WTC11 (cell line): ENCODE results near the gene ARRB2. TPM values are rescaled to one million over a fixed set of nuclear protein-coding genes. Genes with fewer than 3 reads are reported as not detected.
A peak's percentile ranks its signal among the peaks of the same experiment; 100 is the strongest.

Experiments used
- ATAC-seq: fragments of 200-7000 bp; cut with Tn5 transposase; 2 replicates; pipeline ENCODE4 v1.10.0; 2021; ENCODE audit warnings: mild to moderate bottlenecking, moderate library complexity
- Bru-seq: library from RNA; stranded (reverse); fragments of 400-500 nt; gene quantifications from one replicate; lab custom pipeline; 2021; lab: Mats Ljungman, UMichigan
- CTCF ChIA-PET: fragments of 300-600 bp; sonication (Branson Sonifier 250); formaldehyde crosslinking; loops from one replicate; lab custom pipeline; 2021; ENCODE audit warnings: antibody characterized with exemption; lab: Charles Lee
- POLR2A ChIA-PET: fragments of 350-600 bp; sonication (Branson Sonifier 250); formaldehyde crosslinking; loops from one replicate; lab custom pipeline; 2021; ENCODE audit warnings: antibody characterized with exemption; lab: Charles Lee
- DNase-seq: peaks from one replicate; pipeline ENCODE4 v3.0.0; 2021; ENCODE audit warnings: low spot score
- H3K27ac Mint-ChIP-seq: 2 replicates; pipeline ENCODE4 v1.8.0; 2021; ENCODE audit warnings: mixed read lengths
- H3K27me3 Mint-ChIP-seq: 2 replicates; pipeline ENCODE4 v1.8.0; 2021; ENCODE audit warnings: low read depth, mild to moderate bottlenecking, moderate library complexity, mixed read lengths
- H3K36me3 Mint-ChIP-seq: 2 replicates; pipeline ENCODE4 v1.8.0; 2021; ENCODE audit warnings: mixed read lengths
- H3K4me1 Mint-ChIP-seq: 2 replicates; pipeline ENCODE4 v1.8.0; 2022; ENCODE audit warnings: mixed read lengths
- H3K4me3 Mint-ChIP-seq: 2 replicates; pipeline ENCODE4 v1.8.0; 2021; ENCODE audit warnings: mild to moderate bottlenecking, moderate library complexity, mixed read lengths
- H3K9me3 Mint-ChIP-seq: 2 replicates; pipeline ENCODE4 v1.8.0; 2021; ENCODE audit warnings: mixed read lengths
- ATF1 ChIP-seq: sonication (generic); formaldehyde crosslinking; IDR thresholded peaks from 2 replicates; pipeline ENCODE4 v1.8.1; 2023; ENCODE audit warnings: mild to moderate bottlenecking, moderate library complexity, missing genetic modification reagents
- CBFB ChIP-seq: sonication (generic); formaldehyde crosslinking; IDR thresholded peaks from 2 replicates; pipeline ENCODE4 v1.8.1; 2022; ENCODE audit warnings: mild to moderate bottlenecking, low read depth, missing genetic modification reagents
- CREB1 ChIP-seq: sonication (generic); formaldehyde crosslinking; IDR thresholded peaks from 2 replicates; pipeline ENCODE4 v1.8.0; 2023; ENCODE audit warnings: mild to moderate bottlenecking, missing genetic modification reagents
- CTCF ChIP-seq: fragments of 200-600 bp; IDR thresholded peaks from 2 replicates; pipeline ENCODE4 v1.8.0; 2022; ENCODE audit warnings: antibody characterized with exemption
- E2F1 ChIP-seq: sonication (generic); formaldehyde crosslinking; IDR thresholded peaks from 2 replicates; pipeline ENCODE4 v1.8.0; 2022; ENCODE audit warnings: mild to moderate bottlenecking, missing genetic modification reagents
- FOXP4 ChIP-seq: sonication (generic); formaldehyde crosslinking; IDR thresholded peaks from 2 replicates; pipeline ENCODE4 v1.8.0; 2022; ENCODE audit warnings: mild to moderate bottlenecking, missing genetic modification reagents
- GRHL2 ChIP-seq: fragments of 250-450 bp; sonication (Bioruptor Pico); IDR thresholded peaks from 2 replicates; pipeline ENCODE4 v1.8.0; 2022; ENCODE audit warnings: mild to moderate bottlenecking, moderate library complexity; ENCODE audit not compliant: insufficient replicate concordance, severe bottlenecking
- KAT7 ChIP-seq: sonication (generic); formaldehyde crosslinking; IDR thresholded peaks from 2 replicates; pipeline ENCODE4 v1.8.1; 2023; ENCODE audit warnings: missing genetic modification reagents, mild to moderate bottlenecking, borderline replicate concordance
- MAX ChIP-seq: sonication (generic); formaldehyde crosslinking; IDR thresholded peaks from 2 replicates; pipeline ENCODE4 v1.8.0; 2022; ENCODE audit warnings: mild to moderate bottlenecking, missing genetic modification reagents
- NFE2L1 ChIP-seq: sonication (generic); formaldehyde crosslinking; IDR thresholded peaks from 2 replicates; pipeline ENCODE4 v1.8.1; 2023; ENCODE audit warnings: missing genetic modification reagents
- PRDM15 ChIP-seq: sonication (generic); formaldehyde crosslinking; IDR thresholded peaks from 2 replicates; pipeline ENCODE4 v1.8.0; 2022; ENCODE audit warnings: missing genetic modification reagents
- PREB ChIP-seq: sonication (generic); formaldehyde crosslinking; IDR thresholded peaks from 2 replicates; pipeline ENCODE4 v1.8.1; 2022; ENCODE audit warnings: mild to moderate bottlenecking, missing genetic modification reagents, moderate library complexity, borderline replicate concordance
- RORB ChIP-seq: fragments of 250-450 bp; sonication (Bioruptor Pico); IDR thresholded peaks from 2 replicates; pipeline ENCODE4 v1.9.0; 2021; ENCODE audit warnings: mild to moderate bottlenecking
- TEAD4 ChIP-seq: sonication (generic); formaldehyde crosslinking; IDR thresholded peaks from 2 replicates; pipeline ENCODE4 v1.8.0; 2022; ENCODE audit warnings: mild to moderate bottlenecking, missing genetic modification reagents
- USF2 ChIP-seq: sonication (generic); formaldehyde crosslinking; IDR thresholded peaks from 2 replicates; pipeline ENCODE4 v1.8.1; 2023; ENCODE audit warnings: mild to moderate bottlenecking, missing genetic modification reagents, moderate library complexity
- ZBTB21 ChIP-seq: sonication (generic); formaldehyde crosslinking; IDR thresholded peaks from 2 replicates; pipeline ENCODE4 v1.8.1; 2023; ENCODE audit warnings: mild to moderate bottlenecking, missing genetic modification reagents, borderline replicate concordance
- ZNF219 ChIP-seq: sonication (generic); formaldehyde crosslinking; IDR thresholded peaks from 2 replicates; pipeline ENCODE4 v1.8.0; 2023; ENCODE audit warnings: missing genetic modification reagents, mild to moderate bottlenecking, borderline replicate concordance
- ZNF396 ChIP-seq: fragments of 250-450 bp; sonication (Bioruptor Pico); IDR thresholded peaks from 2 replicates; pipeline ENCODE4 v1.8.0; 2021; ENCODE audit warnings: mild to moderate bottlenecking, moderate library complexity, borderline replicate concordance
- ZNF423 ChIP-seq: fragments of 250-450 bp; sonication (Bioruptor Pico); IDR thresholded peaks from 2 replicates; pipeline ENCODE4 v2.1.2; 2022; ENCODE audit warnings: mild to moderate bottlenecking, moderate library complexity
- long read RNA-seq, 3 experiments: library from RNA in 1 of 3; library from capped mRNA in 1 of 3; library from polyadenylated mRNA in 1 of 3; unstranded in 2 of 3; stranded (forward) in 1 of 3; transcript quantifications; one replicate each; pipeline ENCODE4 v2.0.0, GENCODE V29; 2021
- total RNA-seq: library from RNA; stranded (reverse); gene quantifications from 3 replicates; pipeline ENCODE4 v1.2.3, GENCODE V29; 2021

Gene ARRB2
- total RNA-seq = 79.7 to 87.8 TPM (median 81.0 TPM) in 3 replicates
- Bru-seq, nascent RNA = percentile 64 among the genes with signal in this experiment
- long read RNA-seq, experiment 1, transcript ARRB2-201 (15 exons, 1,895 nt) = major isoform, 83 of 220 reads
- long read RNA-seq, experiment 1, transcript ARRB2-216 (14 exons, 1,348 nt) = minor isoform, 64 of 220 reads
- long read RNA-seq, experiment 1, partial matches to known transcripts = 13 of 220 reads
- long read RNA-seq, experiment 1, other reads (novel, unspliced or antisense) = 54 of 220 reads
- long read RNA-seq, experiment 2, transcript ARRB2-216 (14 exons, 1,348 nt) = major isoform, 18 of 91 reads
- long read RNA-seq, experiment 2, transcript ARRB2-201 (15 exons, 1,895 nt) = minor isoform, 16 of 91 reads
- long read RNA-seq, experiment 2, partial matches to known transcripts = 16 of 91 reads
- long read RNA-seq, experiment 2, other reads (novel, unspliced or antisense) = 38 of 91 reads
- long read RNA-seq, experiment 3, transcript ARRB2-216 (14 exons, 1,348 nt) = minor isoform, 8 of 33 reads
- long read RNA-seq, experiment 3, transcript ARRB2-201 (15 exons, 1,895 nt) = major isoform, 14 of 33 reads
- long read RNA-seq, experiment 3, partial matches to known transcripts = 4 of 33 reads
- long read RNA-seq, experiment 3, other reads (novel, unspliced or antisense) = 6 of 33 reads

GRCh38 chr17:4709794-4710692 is at the start of gene ARRB2:
ARRB2 (plus strand) TSS chr17:4710632; CDS start chr17:4710722, 90 bp downstream.
- CTCF ChIA-PET = interaction anchor here (0.6 to 2.6 kb wide), 21 partner anchors 10 to 258 kb away, joined by 3 to 17 read pairs (median 3); partner anchors contain the start of genes ALOX15, GLTPD2, MED11 and PLD2
- Mint-ChIP-seq H3K9me3 (peaks cover 6% of the 10 kb centered on the region), H3K36me3 (no peaks in the 10 kb centered on the region), H3K4me1 (peaks cover 30% of the 10 kb centered on the region), H3K27ac (peak within 1 kb of the TSS; percentile 98), H3K27me3 (peaks cover 7% of the 10 kb centered on the region), H3K4me3 (peak within 1 kb of the TSS; percentile 82)
- POLR2A ChIA-PET = interaction anchor here (0.5 to 1.4 kb wide), 4 partner anchors 21 to 189 kb away, joined by 3 to 4 read pairs (median 4); partner anchors contain the start of genes C17orf107 and MED11
- ATAC-seq (peak; percentile 85), DNase-seq (peak; percentile 95)
- TF ChIP-seq ATF1 (CRISPR knock-in tag) (no peak), MAX (CRISPR knock-in tag) (peak; percentile 65; the same call in 1 of the 2 replicates), E2F1 (CRISPR knock-in tag) (no peak), PRDM15 (no peak), KAT7 (CRISPR knock-in tag) (no peak), ZNF396 (CRISPR knock-in tag) (no peak), ZNF219 (CRISPR knock-in tag) (no peak), CREB1 (CRISPR knock-in tag) (no peak), USF2 (CRISPR knock-in tag) (peak; percentile 47; the same call in 1 of the 2 replicates), FOXP4 (CRISPR knock-in tag) (peak; percentile 60; the same call in 1 of the 2 replicates), RORB (CRISPR knock-in tag) (no peak), CBFB (CRISPR knock-in tag) (no peak), GRHL2 (CRISPR knock-in tag) (no peak), TEAD4 (no peak), CTCF (no peak), ZNF423 (CRISPR knock-in tag) (no peak), NFE2L1 (no peak), PREB (CRISPR knock-in tag) (no peak), ZBTB21 (no peak)
